Subcutaneous abdominal adipose tissue (tissue), 5 donors: ENCODE data around the gene LRRC3.

Experiments used
- H3K27ac ChIP-seq: one replicate; pipeline ENCODE4 v1.7.0; 2013; ENCODE audit warnings: low read depth, mild to moderate bottlenecking, inconsistent platforms, low read length, moderate library complexity
- H3K27me3 ChIP-seq, 5 donors: one replicate each; pipeline ENCODE4 v1.7.0; 2013; ENCODE audit warnings: low read length in 5 of 5, inconsistent platforms in 1 of 5; ENCODE audit not compliant: control insufficient read depth in 5 of 5, insufficient read depth in 4 of 5
- H3K36me3 ChIP-seq, 5 donors: one replicate each; pipeline ENCODE4 v1.7.0; 2013; ENCODE audit warnings: low read length in 5 of 5; ENCODE audit not compliant: control insufficient read depth in 5 of 5, insufficient read depth in 5 of 5
- H3K4me1 ChIP-seq, 5 donors: one replicate each; pipeline ENCODE4 v1.7.0; 2013; ENCODE audit warnings: low read length in 5 of 5, mild to moderate bottlenecking in 3 of 5, moderate library complexity in 1 of 5; ENCODE audit not compliant: control insufficient read depth in 5 of 5, insufficient read depth in 5 of 5
- H3K4me3 ChIP-seq, 5 donors: one replicate each; pipeline ENCODE4 v1.7.0; 2013; ENCODE audit warnings: low read length in 5 of 5, low read depth in 1 of 5
- H3K9ac ChIP-seq, 5 donors: one replicate each; pipeline ENCODE4 v1.7.0; 2013; ENCODE audit warnings: low read length in 5 of 5, mild to moderate bottlenecking in 4 of 5, moderate library complexity in 3 of 5
- H3K9me3 ChIP-seq, 5 donors: one replicate each; pipeline ENCODE4 v1.7.0; 2013; ENCODE audit warnings: low read length in 5 of 5; ENCODE audit not compliant: control insufficient read depth in 5 of 5
- donor health status: healthy.
- donor health status: healthy.
- donor health status: healthy.
- donor health status: healthy.
- donor health status: healthy.

Gene LRRC3

GRCh38 chr21:44438531-44439210 is 16.6 kb upstream of the LRRC3 start:
- H3K27me3 ChIP-seq = peaks cover 0 to 4% (median 0%) of the 10 kb centered on the region in 5 donors
- peaks cover 0 to 54% (median 16%) of the 10 kb centered on the region in 5 donors for H3K36me3 ChIP-seq
- no peak overlapping the region for H3K27ac ChIP-seq
- no peak overlapping the region for H3K9ac ChIP-seq
- peaks cover 0 to 7% (median 0%) of the 10 kb centered on the region in 5 donors for H3K4me1 ChIP-seq
- H3K9me3 ChIP-seq = no peaks in the 10 kb centered on the region
- no peak overlapping the region for H3K4me3 ChIP-seq

GRCh38 chr21:44439211-44439600 is 16.1 kb upstream of the LRRC3 start:
- Histone ChIP-seq H3K4me3 (no peak overlapping the region), H3K9ac (no peak overlapping the region), H3K9me3 (no peaks in the 10 kb centered on the region), H3K4me1 (peaks cover 0 to 7% (median 0%) of the 10 kb centered on the region in 5 donors), H3K27me3 (peaks cover 0 to 5% (median 0%) of the 10 kb centered on the region in 5 donors), H3K27ac (no peak overlapping the region), H3K36me3 (peaks cover 0 to 54% (median 16%) of the 10 kb centered on the region in 5 donors)

GRCh38 chr21:44440241-44441040 is 14.9 kb upstream of the LRRC3 start:
- Histone ChIP-seq H3K9me3 (peaks cover 0 to 5% (median 2%) of the 10 kb centered on the region in 5 donors), H3K36me3 (peaks cover 0 to 50% (median 13%) of the 10 kb centered on the region in 5 donors), H3K27me3 (peaks cover 0 to 14% (median 5%) of the 10 kb centered on the region in 5 donors), H3K4me3 (no peak overlapping the region), H3K4me1 (peaks cover 0 to 7% (median 0%) of the 10 kb centered on the region in 5 donors), H3K9ac (no peak overlapping the region), H3K27ac (no peak overlapping the region)

GRCh38 chr21:44441041-44441400 is 14.3 kb upstream of the LRRC3 start:
- Histone ChIP-seq H3K27me3 (peaks cover 0 to 14% (median 6%) of the 10 kb centered on the region in 5 donors), H3K36me3 (peaks cover 0 to 44% (median 12%) of the 10 kb centered on the region in 5 donors), H3K9me3 (peaks cover 0 to 5% (median 2%) of the 10 kb centered on the region in 5 donors), H3K4me3 (no peak overlapping the region), H3K4me1 (peaks cover 0 to 7% (median 0%) of the 10 kb centered on the region in 5 donors), H3K9ac (no peak overlapping the region), H3K27ac (no peak overlapping the region)

- Histone ChIP-seq H3K27me3 (peaks cover 0 to 14% (median 6%) of the 10 kb centered on the region in 5 donors), H3K4me1 (peaks cover 0 to 7% (median 0%) of the 10 kb centered on the region in 5 donors), H3K4me3 (no peak overlapping the region), H3K9me3 (peaks cover 0 to 5% (median 2%) of the 10 kb centered on the region in 5 donors), H3K9ac (no peak overlapping the region), H3K36me3 (peaks cover 0 to 38% (median 10%) of the 10 kb centered on the region in 5 donors), H3K27ac (no peak overlapping the region)
Observed at GRCh38 chr21:44441581-44442265, 13.6 kb upstream of the LRRC3 start.

- H3K27me3 ChIP-seq = peaks cover 0 to 18% (median 6%) of the 10 kb centered on the region in 5 donors
- H3K27ac ChIP-seq = no peak overlapping the region
- H3K9ac ChIP-seq = no peak overlapping the region
- H3K36me3 ChIP-seq = peaks cover 0 to 31% (median 5%) of the 10 kb centered on the region in 5 donors
- no peak overlapping the region for H3K4me3 ChIP-seq
- peaks cover 0 to 7% (median 0%) of the 10 kb centered on the region in 5 donors for H3K4me1 ChIP-seq
- H3K9me3 ChIP-seq = peaks cover 0 to 5% (median 2%) of the 10 kb centered on the region in 5 donors
Observed at GRCh38 chr21:44442266-44443125, 12.8 kb upstream of the LRRC3 start.

GRCh38 chr21:44443291-44443890 is 11.9 kb upstream of the LRRC3 start:
- peaks cover 0 to 5% (median 0%) of the 10 kb centered on the region in 5 donors for H3K4me1 ChIP-seq
- H3K27me3 ChIP-seq = peaks cover 3 to 21% (median 9%) of the 10 kb centered on the region in 5 donors
- H3K36me3 ChIP-seq = peaks cover 0 to 25% (median 3%) of the 10 kb centered on the region in 5 donors
- peaks cover 0 to 5% (median 2%) of the 10 kb centered on the region in 5 donors for H3K9me3 ChIP-seq
- no peak overlapping the region for H3K9ac ChIP-seq
- H3K27ac ChIP-seq = no peak overlapping the region
- H3K4me3 ChIP-seq = no peak overlapping the region

- peaks cover 4 to 26% (median 14%) of the 10 kb centered on the region in 5 donors for H3K27me3 ChIP-seq
- no peak overlapping the region for H3K27ac ChIP-seq
- no peaks in the 10 kb centered on the region for H3K4me1 ChIP-seq
- H3K9ac ChIP-seq = no peak overlapping the region
- H3K9me3 ChIP-seq = peaks cover 0 to 5% (median 2%) of the 10 kb centered on the region in 5 donors
- peaks cover 0 to 25% (median 3%) of the 10 kb centered on the region in 5 donors for H3K36me3 ChIP-seq
- no peak overlapping the region for H3K4me3 ChIP-seq
Observed at GRCh38 chr21:44443891-44444285, 11.4 kb upstream of the LRRC3 start.
